HG03432 (cell line): Measurements from ENCODE around the gene DRAP1.
A peak's percentile ranks its signal among the peaks of the same experiment; 100 is the strongest.
"Not testable (repeated sequence)": the region's sequence is repeated elsewhere in the genome, so short reads cannot be mapped to it uniquely, and the experiment has no call there.

Experiments used
- ATAC-seq: cut with Tn5 transposase; IDR thresholded peaks from one replicate; pipeline ENCODE4 v1.9.1; 2021; ENCODE audit warnings: mild to moderate bottlenecking, moderate library complexity; ENCODE audit not compliant: unreplicated experiment

Gene DRAP1

DNA sequence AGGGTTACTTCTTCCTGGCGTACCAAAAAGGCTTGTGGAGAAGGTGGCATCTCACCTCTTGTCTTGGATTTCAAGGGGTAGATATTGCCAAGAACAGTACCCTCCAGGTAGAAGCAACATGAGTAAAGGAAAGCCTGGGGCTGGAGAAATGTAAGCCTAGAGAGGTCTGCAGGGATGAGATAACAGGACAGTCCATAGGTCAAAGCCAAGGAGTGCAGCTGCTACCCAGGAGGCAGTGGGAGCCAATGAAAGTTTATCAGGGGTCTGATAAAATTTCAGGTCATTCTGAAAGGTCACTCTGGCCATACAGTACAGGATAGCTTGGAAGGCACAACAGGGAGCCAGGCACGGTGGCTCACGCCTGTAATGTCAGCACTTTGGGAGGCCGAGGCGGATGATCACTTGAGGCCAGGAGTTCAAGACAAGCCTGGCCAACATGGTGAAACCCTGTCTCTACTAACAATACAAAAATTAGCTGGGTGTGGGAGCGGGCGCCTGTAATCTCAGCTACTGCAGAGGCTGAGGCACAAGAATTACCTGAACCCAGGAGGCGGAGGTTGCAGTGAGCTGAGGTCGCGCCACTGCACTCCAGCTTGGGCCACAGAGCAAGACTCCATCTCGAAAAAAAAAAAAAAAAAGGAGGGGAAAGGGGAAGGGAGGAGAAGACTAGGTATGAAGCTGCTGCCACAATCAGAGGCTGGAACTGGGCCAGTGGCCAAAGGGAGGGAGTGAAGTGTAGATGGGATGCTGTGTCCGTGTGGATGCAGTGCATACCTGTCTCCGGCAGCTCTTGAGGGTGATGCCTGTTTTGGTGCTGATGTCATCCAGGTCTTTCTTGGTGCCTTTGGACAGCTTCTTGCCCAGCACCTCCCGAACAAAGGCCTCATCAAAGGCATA lies 32.2 kb upstream of the DRAP1 start:
- no peak for ATAC-seq

DNA sequence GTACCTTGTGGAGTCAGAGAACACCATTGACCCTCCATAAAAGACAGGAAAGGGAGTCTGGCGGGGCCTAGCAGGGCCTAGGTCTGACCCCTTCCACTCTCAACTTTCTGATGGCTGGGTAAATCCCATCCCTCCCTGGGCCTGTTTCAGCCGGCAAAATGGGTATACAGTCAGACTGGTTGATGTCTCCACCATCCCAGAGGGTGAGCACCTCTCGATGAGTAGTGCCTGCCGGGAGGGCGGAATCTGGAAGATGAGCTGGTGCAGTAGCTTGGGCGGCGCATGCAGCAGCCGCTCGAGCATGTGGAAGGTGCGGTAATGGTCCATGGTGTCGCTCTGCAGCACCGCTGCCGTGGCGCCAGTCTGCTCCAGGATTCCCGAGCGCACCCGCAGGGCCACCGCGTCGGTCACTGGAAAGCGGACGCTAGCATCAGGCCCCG lies 31.5 kb upstream of the DRAP1 start:
- ATAC-seq, result peak; percentile 1

DNA sequence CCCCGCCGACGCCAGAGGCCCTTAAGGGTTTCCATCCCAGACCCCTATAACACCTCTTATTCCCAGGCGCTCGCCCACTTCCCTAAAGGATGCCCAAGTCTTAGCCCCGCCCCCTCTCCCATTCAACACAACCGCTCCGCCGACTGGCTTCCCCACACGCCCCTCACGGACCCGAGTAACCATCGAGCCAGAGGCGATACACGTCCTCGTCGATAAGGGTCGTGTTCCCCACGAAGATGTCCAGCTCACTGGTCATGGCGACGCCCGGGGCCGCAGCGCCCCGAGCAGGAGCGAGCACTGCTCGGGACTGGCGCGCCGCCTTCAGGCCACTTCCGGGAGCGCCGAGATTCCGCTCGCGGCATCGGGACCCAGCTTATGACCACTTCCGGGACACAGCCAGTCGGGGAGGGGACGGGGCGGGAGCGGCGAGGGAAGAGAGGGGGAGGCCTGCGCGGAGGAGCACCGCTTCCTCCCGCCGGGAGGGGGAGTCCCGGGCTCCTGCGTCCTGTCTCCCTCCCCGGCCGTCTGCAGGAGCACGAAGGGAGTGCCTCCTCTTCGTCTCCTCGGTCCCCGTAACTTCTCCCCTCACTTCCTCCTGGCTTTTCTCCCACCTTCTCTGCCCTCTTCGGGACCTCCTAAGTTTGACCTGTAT lies 30.9 kb upstream of the DRAP1 start, which contains the start of gene FIBP:
FIBP (minus strand) TSS at position 309 of the 652 bp plus-strand sequence; CDS start at position 256, 53 bp downstream.
- ATAC-seq, result peak; percentile 59

- peak; percentile 51 for ATAC-seq
Measured at GRCh38 chr11:65890324-65891218, 28.7 kb upstream of the DRAP1 start, which contains the start of gene CCDC85B. TSS of gene CCDC85B (plus strand) at chr11:65890673. CDS start at chr11:65890784, 111 bp downstream.

- no peak for ATAC-seq
Measured at GRCh38 chr11:65891219-65892136, 27.7 kb upstream of the DRAP1 start.

DNA sequence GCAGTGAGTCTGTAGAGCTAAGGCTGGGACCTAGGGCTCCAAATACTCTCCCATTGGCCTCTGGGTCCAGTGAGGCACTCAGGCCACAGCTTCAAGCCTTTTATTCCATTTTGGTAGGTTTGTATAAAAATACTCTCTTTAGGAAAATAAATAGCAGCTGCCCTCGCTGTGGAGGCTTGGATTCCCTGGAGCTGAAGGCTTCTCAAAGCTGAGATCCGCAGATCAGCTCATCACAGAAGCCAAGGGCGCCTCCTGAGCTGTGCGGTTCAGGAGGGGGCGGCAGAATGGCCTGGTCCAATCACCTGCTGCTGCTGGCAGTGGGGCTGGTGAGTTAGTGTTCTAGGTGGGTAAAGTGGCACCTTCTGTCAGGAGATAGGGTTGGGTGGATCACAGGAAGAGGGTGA lies 27.1 kb upstream of the DRAP1 start:
- not testable (repeated sequence) for ATAC-seq

GRCh38 chr11:65892661-65893317 lies 26.4 kb upstream of the DRAP1 start:
- no peak for ATAC-seq

DNA sequence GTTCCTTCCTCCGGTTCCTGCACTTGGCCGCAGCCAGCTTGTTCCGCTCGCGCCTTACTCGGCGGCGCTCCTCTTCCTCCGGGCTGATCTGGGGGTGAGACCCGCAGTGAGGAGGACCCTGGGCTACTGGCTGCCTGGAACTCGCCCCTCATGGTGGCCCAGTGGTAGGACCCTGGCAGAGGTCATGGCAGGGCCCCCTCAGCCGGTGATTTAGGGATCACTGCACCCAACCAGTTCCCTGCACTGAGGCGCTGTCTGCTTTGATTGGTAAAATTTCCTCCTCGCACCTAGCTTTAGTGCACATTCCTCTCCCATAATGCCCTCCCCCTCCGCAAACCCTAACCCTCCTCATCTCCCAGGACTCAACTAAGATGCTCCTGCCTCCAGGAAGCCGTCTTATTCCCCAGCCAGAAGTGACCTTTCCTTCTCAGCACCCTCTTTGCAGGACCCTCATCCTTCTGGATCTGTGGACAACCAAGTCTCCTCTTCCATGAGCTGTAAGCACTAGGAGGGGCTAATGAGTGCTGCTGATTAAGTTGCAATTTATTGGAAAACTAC lies 25.1 kb upstream of the DRAP1 start:
- no peak for ATAC-seq

GRCh38 chr11:65895482-65895981 lies 23.7 kb upstream of the DRAP1 start:
- ATAC-seq, result no peak

- no peak for ATAC-seq
Measured at GRCh38 chr11:65896034-65896999, 22.9 kb upstream of the DRAP1 start.

GRCh38 chr11:65897020-65897471 lies 22.2 kb upstream of the DRAP1 start:
- ATAC-seq, result no peak

GRCh38 chr11:65898656-65899355 lies 20.4 kb upstream of the DRAP1 start:
- ATAC-seq, result no peak

DNA sequence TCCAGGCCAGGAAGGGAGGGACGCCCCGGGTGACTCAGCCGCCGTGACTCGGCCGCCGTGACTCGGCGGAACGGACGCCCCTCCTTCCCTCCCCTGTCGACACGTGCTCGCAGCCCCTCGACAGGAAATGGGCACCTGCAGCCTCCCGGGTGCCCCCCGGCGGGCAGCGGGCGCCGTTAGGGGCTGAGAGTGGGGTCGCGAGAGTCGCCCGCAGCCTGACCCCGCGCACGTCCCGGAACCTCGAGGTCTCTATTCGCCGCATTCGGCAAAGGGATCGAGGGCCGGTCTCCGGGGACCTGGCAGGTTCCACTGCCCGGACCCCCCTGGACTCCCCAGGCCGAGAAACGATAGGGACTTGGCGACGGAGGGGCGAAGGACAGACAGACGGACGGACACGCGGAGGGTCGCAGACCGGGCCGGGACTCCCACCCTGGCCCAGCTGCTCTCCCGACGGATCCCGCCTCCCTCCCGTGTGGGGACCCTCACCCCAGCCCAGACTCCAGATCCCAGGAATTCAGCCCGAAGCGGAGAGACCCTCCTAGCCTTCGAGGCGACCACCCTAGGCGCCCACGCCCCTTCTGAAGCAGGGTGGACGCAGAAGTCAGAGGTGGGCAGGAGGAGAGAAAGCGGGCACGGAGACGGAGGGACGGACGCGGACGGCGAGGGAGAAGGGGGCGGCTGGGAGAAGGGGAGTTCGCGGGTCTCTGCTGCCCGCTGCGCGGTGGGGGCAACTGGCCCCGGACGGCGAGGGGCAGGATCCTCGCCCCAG lies 19.7 kb upstream of the DRAP1 start:
- peak; percentile 2 for ATAC-seq

DNA sequence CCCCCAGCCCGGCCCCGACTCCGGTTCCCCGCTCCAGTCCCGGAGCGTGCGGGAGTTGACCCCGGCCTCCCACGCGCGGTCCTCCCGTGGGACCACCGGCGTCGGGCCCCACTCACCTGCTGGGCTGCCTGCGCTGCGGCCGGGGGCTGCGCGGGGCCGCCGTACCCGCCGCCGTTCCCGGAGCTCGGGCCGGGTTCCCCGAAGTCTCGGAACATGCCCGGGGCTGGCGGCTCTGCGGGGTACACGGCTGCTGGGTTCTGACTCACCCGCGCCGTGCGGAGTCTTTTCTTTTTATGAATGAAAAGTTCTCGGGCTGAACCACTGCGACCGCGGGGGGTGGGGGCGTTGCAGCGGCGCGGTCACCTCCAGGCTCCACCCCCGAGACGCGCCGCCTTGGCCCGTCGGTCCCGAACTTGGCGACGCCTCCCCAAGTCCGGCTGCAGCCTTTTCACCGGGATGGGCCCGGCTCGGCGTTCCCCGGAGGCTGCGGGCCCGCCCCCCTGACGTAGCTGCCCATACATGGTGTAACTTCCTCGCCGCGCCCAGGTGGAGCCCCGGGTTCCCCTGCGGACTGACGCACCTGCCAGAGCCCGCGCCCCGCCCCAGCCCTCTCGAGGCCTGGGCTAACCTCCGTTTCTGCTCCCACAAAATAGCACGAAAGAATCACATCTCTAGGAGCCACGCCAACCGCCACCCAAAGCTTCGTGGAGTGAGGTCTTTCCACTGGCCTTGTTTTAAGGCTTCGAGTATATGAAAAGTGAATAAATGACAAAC lies 18.9 kb upstream of the DRAP1 start, which contains the start of gene FOSL1:
FOSL1 (minus strand) TSS at position 264 of the 774 bp plus-strand sequence; CDS start at position 215, 49 bp downstream.
- peak; percentile 78 for ATAC-seq

DNA sequence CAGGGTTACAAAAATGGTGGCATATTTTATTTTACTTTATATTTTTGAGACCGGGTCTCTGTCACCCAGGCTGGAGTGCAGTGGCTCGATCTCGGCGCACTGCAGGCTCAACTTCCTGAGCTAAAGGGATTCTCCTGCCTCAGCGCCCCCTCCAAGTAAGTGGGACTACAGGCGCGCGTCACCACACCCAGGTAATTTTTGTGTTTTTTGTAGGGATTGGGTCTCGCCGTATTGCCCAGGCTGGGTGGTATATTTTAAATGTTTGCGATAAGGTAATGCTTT lies 18.4 kb upstream of the DRAP1 start:
- no peak for ATAC-seq
